ENCODE data around the gene PCDHB8.
"Not testable (repeated sequence)": the region's sequence is repeated elsewhere in the genome, so short reads cannot be mapped to it uniquely, and the experiment has no call there.

The PCDHB8 gene

DNA sequence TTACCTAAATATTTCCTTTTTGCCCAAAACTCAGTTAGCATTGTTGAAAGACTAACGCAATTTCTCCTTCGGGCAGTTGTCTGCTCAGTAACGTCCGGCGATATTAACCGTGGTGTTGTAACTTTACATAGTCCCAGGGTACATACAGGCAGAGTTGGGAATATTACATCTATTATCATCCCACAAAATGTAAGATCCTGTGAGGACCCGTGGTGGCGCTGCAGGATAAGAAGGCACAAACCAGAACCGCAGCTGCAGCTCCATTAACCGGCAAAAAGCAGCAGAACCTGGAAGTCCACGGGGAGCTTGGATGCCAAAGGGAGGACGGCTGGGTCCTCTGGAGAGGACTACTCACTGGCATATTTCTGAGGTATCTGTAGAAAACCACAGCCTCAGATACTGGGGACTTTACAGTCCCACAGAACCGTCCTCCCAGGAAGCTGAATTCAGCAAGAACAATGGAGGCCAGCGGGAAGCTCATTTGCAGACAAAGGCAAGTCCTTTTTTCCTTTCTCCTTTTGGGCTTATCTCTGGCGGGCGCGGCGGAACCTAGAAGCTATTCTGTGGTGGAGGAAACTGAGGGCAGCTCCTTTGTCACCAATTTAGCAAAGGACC, at the start of gene PCDHB8:
Gene PCDHB8 (plus strand): TSS at position 214 of the 615 bp plus-strand sequence. CDS start 245 bp downstream, at position 459.
- H3K9me3 ChIP-seq (ENCODE audit: control insufficient read depth in 1 of 2, low read length in 2 of 2), result peaks cover 16 to 38% of the 10 kb centered on the region in 2 donors
- H3K36me3 ChIP-seq (ENCODE audit: control insufficient read depth in 1 of 2, insufficient read depth in 2 of 2, low read length in 2 of 2); H3K27ac ChIP-seq (ENCODE audit: low read depth, low read length); H3K4me1 ChIP-seq (ENCODE audit: control insufficient read depth in 1 of 2, insufficient read depth in 2 of 2, low read length in 2 of 2); H3K27me3 ChIP-seq (ENCODE audit: control insufficient read depth in 1 of 2, insufficient read depth in 2 of 2, low read length in 2 of 2); H3K4me3 ChIP-seq (ENCODE audit: low read depth in 1 of 2, low read length in 2 of 2); H3K9ac ChIP-seq (ENCODE audit: low read depth in 1 of 2, low read length in 2 of 2): not testable (repeated sequence)

DNA sequence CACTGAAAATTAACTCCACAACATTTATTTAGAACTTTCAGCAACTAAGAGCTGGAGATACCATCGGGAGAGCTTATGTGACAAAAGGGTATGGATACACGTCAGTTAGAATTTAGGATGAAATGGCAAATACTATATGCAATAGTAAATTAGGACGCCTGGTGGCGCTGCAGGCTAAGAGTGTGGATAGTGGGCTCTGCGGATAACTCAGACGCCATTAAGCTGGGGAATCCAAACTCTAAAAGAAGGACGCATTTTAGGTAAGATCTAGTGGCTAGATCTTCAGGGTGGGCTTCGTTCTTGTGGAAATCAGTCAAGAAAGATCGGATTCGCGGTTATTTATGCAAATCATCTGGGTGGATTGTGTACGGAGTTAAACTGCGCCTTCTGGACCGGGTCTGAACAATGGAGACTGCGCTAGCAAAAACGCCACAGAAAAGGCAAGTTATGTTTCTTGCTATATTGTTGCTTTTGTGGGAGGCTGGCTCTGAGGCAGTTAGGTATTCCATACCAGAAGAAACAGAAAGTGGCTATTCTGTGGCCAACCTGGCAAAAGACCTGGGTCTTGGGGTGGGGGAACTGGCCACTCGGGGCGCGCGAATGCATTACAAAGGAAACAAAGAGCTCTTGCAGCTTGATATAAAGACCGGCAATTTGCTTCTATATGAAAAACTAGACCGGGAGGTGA, 42.4 kb upstream of the PCDHB8 start, which contains the start of gene PCDHB5:
Gene PCDHB5 (plus strand): TSS at position 177 of the 688 bp plus-strand sequence. CDS start 229 bp downstream, at position 406.
- Histone ChIP-seq H3K9me3 (ENCODE audit: control insufficient read depth in 1 of 2, low read length in 2 of 2) (peaks cover 19 to 44% of the 10 kb centered on the region in 2 donors), H3K4me3 (ENCODE audit: low read depth in 1 of 2, low read length in 2 of 2) (peak within 1 kb of the TSS in 1 of 2 donors; percentile 32), H3K9ac (ENCODE audit: low read depth in 1 of 2, low read length in 2 of 2) (no peak within 1 kb of the TSS), H3K27me3 (ENCODE audit: control insufficient read depth in 1 of 2, insufficient read depth in 2 of 2, low read length in 2 of 2) (no peaks in the 10 kb centered on the region), H3K4me1 (ENCODE audit: control insufficient read depth in 1 of 2, insufficient read depth in 2 of 2, low read length in 2 of 2) (no peaks in the 10 kb centered on the region), H3K36me3 (ENCODE audit: control insufficient read depth in 1 of 2, insufficient read depth in 2 of 2, low read length in 2 of 2) (no peaks in the 10 kb centered on the region), H3K27ac (ENCODE audit: low read depth, low read length) (no peak within 1 kb of the TSS)

GRCh38 chr5:141135718-141136266, 41.8 kb upstream of the PCDHB8 start:
- H3K36me3 ChIP-seq (ENCODE audit: control insufficient read depth in 1 of 2, insufficient read depth in 2 of 2, low read length in 2 of 2), result no peaks in the 10 kb centered on the region
- peaks cover 19 to 44% of the 10 kb centered on the region in 2 donors for H3K9me3 ChIP-seq (ENCODE audit: control insufficient read depth in 1 of 2, low read length in 2 of 2)
- peak overlapping the region in 1 of 2 donors; percentile 10 for H3K4me3 ChIP-seq (ENCODE audit: low read depth in 1 of 2, low read length in 2 of 2)
- H3K27me3 ChIP-seq (ENCODE audit: control insufficient read depth in 1 of 2, insufficient read depth in 2 of 2, low read length in 2 of 2), result no peaks in the 10 kb centered on the region
- H3K9ac ChIP-seq (ENCODE audit: low read depth in 1 of 2, low read length in 2 of 2), result no peak overlapping the region
- no peaks in the 10 kb centered on the region for H3K4me1 ChIP-seq (ENCODE audit: control insufficient read depth in 1 of 2, insufficient read depth in 2 of 2, low read length in 2 of 2)
- no peak overlapping the region for H3K27ac ChIP-seq (ENCODE audit: low read depth, low read length)

GRCh38 chr5:141137346-141137745, 40.2 kb upstream of the PCDHB8 start:
- H3K27me3 ChIP-seq (ENCODE audit: control insufficient read depth in 1 of 2, insufficient read depth in 2 of 2, low read length in 2 of 2); H3K9ac ChIP-seq (ENCODE audit: low read depth in 1 of 2, low read length in 2 of 2): not testable (repeated sequence)
- peaks cover 19 to 42% of the 10 kb centered on the region in 2 donors for H3K9me3 ChIP-seq (ENCODE audit: control insufficient read depth in 1 of 2, low read length in 2 of 2)

GRCh38 chr5:141149812-141150211, 27.8 kb upstream of the PCDHB8 start, which contains the start of gene PCDHB6:
Gene PCDHB6 (plus strand): TSS chr5:141150057. CDS start chr5:141150258, 201 bp downstream.
- Histone ChIP-seq H3K27me3 (ENCODE audit: control insufficient read depth in 1 of 2, insufficient read depth in 2 of 2, low read length in 2 of 2) (no peaks in the 10 kb centered on the region), H3K9me3 (ENCODE audit: control insufficient read depth in 1 of 2, low read length in 2 of 2) (peaks cover 6 to 15% of the 10 kb centered on the region in 2 donors), H3K4me1 (ENCODE audit: control insufficient read depth in 1 of 2, insufficient read depth in 2 of 2, low read length in 2 of 2) (no peaks in the 10 kb centered on the region), H3K27ac (ENCODE audit: low read depth, low read length) (no peak within 1 kb of the TSS), H3K9ac (ENCODE audit: low read depth in 1 of 2, low read length in 2 of 2) (no peak within 1 kb of the TSS), H3K36me3 (ENCODE audit: control insufficient read depth in 1 of 2, insufficient read depth in 2 of 2, low read length in 2 of 2) (no peaks in the 10 kb centered on the region), H3K4me3 (ENCODE audit: low read depth in 1 of 2, low read length in 2 of 2) (no peak within 1 kb of the TSS)

More at GRCh38 chr5:141137346-141137745, 40.2 kb upstream of the PCDHB8 start:
- H3K36me3 ChIP-seq (ENCODE audit: control insufficient read depth in 1 of 2, insufficient read depth in 2 of 2, low read length in 2 of 2); H3K27ac ChIP-seq (ENCODE audit: low read depth, low read length); H3K4me3 ChIP-seq (ENCODE audit: low read depth in 1 of 2, low read length in 2 of 2); H3K4me1 ChIP-seq (ENCODE audit: control insufficient read depth in 1 of 2, insufficient read depth in 2 of 2, low read length in 2 of 2): not testable (repeated sequence)

GRCh38 chr5:141150224-141150992, 27.2 kb upstream of the PCDHB8 start:
- Histone ChIP-seq H3K9me3 (ENCODE audit: control insufficient read depth in 1 of 2, low read length in 2 of 2) (peaks cover 6 to 20% of the 10 kb centered on the region in 2 donors), H3K4me3 (ENCODE audit: low read depth in 1 of 2, low read length in 2 of 2) (no peak overlapping the region)

DNA sequence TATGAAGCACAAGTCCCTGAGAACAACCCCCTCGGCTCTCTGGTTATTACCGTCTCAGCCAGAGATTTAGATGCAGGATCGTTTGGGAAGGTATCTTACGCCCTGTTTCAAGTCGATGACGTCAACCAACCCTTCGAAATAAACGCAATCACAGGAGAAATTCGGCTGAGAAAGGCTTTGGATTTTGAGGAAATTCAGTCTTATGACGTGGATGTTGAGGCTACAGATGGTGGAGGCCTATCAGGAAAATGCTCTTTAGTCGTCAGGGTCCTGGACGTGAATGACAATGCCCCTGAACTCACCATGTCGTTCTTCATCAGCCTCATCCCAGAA, 26.6 kb upstream of the PCDHB8 start:
- Histone ChIP-seq H3K9me3 (ENCODE audit: control insufficient read depth in 1 of 2, low read length in 2 of 2) (peaks cover 9 to 22% of the 10 kb centered on the region in 2 donors), H3K9ac (ENCODE audit: low read depth in 1 of 2, low read length in 2 of 2) (no peak overlapping the region), H3K4me1 (ENCODE audit: control insufficient read depth in 1 of 2, insufficient read depth in 2 of 2, low read length in 2 of 2) (no peaks in the 10 kb centered on the region), H3K27me3 (ENCODE audit: control insufficient read depth in 1 of 2, insufficient read depth in 2 of 2, low read length in 2 of 2) (no peaks in the 10 kb centered on the region), H3K4me3 (ENCODE audit: low read depth in 1 of 2, low read length in 2 of 2) (no peak overlapping the region), H3K36me3 (ENCODE audit: control insufficient read depth in 1 of 2, insufficient read depth in 2 of 2, low read length in 2 of 2) (no peaks in the 10 kb centered on the region), H3K27ac (ENCODE audit: low read depth, low read length) (no peak overlapping the region)

More at GRCh38 chr5:141150224-141150992, 27.2 kb upstream of the PCDHB8 start:
- Histone ChIP-seq H3K9ac (ENCODE audit: low read depth in 1 of 2, low read length in 2 of 2) (no peak overlapping the region), H3K27me3 (ENCODE audit: control insufficient read depth in 1 of 2, insufficient read depth in 2 of 2, low read length in 2 of 2) (no peaks in the 10 kb centered on the region), H3K36me3 (ENCODE audit: control insufficient read depth in 1 of 2, insufficient read depth in 2 of 2, low read length in 2 of 2) (no peaks in the 10 kb centered on the region), H3K4me1 (ENCODE audit: control insufficient read depth in 1 of 2, insufficient read depth in 2 of 2, low read length in 2 of 2) (no peaks in the 10 kb centered on the region), H3K27ac (ENCODE audit: low read depth, low read length) (no peak overlapping the region)

DNA sequence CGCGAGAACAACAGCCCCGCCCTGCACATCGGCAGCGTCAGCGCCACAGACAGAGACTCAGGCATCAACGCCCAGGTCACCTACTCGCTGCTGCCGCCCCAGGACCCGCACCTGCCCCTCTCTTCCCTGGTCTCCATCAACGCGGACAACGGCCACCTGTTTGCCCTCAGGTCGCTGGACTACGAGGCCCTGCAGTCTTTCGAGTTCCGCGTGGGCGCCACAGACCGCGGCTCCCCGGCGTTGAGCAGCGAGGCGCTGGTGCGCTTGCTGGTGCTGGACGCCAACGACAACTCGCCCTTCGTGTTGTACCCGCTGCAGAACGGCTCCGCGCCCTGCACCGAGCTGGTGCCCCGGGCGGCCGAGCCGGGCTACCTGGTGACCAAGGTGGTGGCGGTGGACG, 26.0 kb upstream of the PCDHB8 start:
- H3K9me3 ChIP-seq (ENCODE audit: control insufficient read depth in 1 of 2, low read length in 2 of 2), result peaks cover 14 to 28% of the 10 kb centered on the region in 2 donors
- H3K36me3 ChIP-seq (ENCODE audit: control insufficient read depth in 1 of 2, insufficient read depth in 2 of 2, low read length in 2 of 2); H3K9ac ChIP-seq (ENCODE audit: low read depth in 1 of 2, low read length in 2 of 2); H3K27ac ChIP-seq (ENCODE audit: low read depth, low read length); H3K4me1 ChIP-seq (ENCODE audit: control insufficient read depth in 1 of 2, insufficient read depth in 2 of 2, low read length in 2 of 2); H3K27me3 ChIP-seq (ENCODE audit: control insufficient read depth in 1 of 2, insufficient read depth in 2 of 2, low read length in 2 of 2); H3K4me3 ChIP-seq (ENCODE audit: low read depth in 1 of 2, low read length in 2 of 2): not testable (repeated sequence)

GRCh38 chr5:141152096-141152495, 25.5 kb upstream of the PCDHB8 start:
- H3K4me1 ChIP-seq (ENCODE audit: control insufficient read depth in 1 of 2, insufficient read depth in 2 of 2, low read length in 2 of 2); H3K36me3 ChIP-seq (ENCODE audit: control insufficient read depth in 1 of 2, insufficient read depth in 2 of 2, low read length in 2 of 2); H3K4me3 ChIP-seq (ENCODE audit: low read depth in 1 of 2, low read length in 2 of 2); H3K9ac ChIP-seq (ENCODE audit: low read depth in 1 of 2, low read length in 2 of 2); H3K27ac ChIP-seq (ENCODE audit: low read depth, low read length); H3K27me3 ChIP-seq (ENCODE audit: control insufficient read depth in 1 of 2, insufficient read depth in 2 of 2, low read length in 2 of 2): not testable (repeated sequence)
- peaks cover 16 to 33% of the 10 kb centered on the region in 2 donors for H3K9me3 ChIP-seq (ENCODE audit: control insufficient read depth in 1 of 2, low read length in 2 of 2)
